SU-DHL-6 (cell line): Measurements from ENCODE around the gene AGL.

Experiments used
- EZH2phosphoT487 ChIP-seq: fragments of 200-600 bp; sonication (generic), shearing (Covaris generic); conservative IDR thresholded peaks from 2 replicates; pipeline ENCODE4 v1.6.1; 2018; ENCODE audit warnings: mild to moderate bottlenecking, antibody characterized with exemption, low read length, moderate library complexity, mixed read lengths
- TF ChIP-seq, protein P1 (sequence below): fragments of 200-600 bp; sonication (generic); IDR thresholded peaks from one replicate; pipeline ENCODE4 v1.5.1; 2017; ENCODE audit warnings: antibody characterized with exemption, mild to moderate bottlenecking, low read length, moderate library complexity; ENCODE audit not compliant: insufficient read depth, poor library complexity, severe bottlenecking

- no peak for TF ChIP-seq EZH2phosphoT487
- TF ChIP-seq, protein P1, sequence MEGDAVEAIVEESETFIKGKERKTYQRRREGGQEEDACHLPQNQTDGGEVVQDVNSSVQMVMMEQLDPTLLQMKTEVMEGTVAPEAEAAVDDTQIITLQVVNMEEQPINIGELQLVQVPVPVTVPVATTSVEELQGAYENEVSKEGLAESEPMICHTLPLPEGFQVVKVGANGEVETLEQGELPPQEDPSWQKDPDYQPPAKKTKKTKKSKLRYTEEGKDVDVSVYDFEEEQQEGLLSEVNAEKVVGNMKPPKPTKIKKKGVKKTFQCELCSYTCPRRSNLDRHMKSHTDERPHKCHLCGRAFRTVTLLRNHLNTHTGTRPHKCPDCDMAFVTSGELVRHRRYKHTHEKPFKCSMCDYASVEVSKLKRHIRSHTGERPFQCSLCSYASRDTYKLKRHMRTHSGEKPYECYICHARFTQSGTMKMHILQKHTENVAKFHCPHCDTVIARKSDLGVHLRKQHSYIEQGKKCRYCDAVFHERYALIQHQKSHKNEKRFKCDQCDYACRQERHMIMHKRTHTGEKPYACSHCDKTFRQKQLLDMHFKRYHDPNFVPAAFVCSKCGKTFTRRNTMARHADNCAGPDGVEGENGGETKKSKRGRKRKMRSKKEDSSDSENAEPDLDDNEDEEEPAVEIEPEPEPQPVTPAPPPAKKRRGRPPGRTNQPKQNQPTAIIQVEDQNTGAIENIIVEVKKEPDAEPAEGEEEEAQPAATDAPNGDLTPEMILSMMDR: no peak
Measured at GRCh38 chr1:99964806-99965205, 114.6 kb downstream of the AGL start.
